Prostate gland (tissue), 2 donors: ENCODE measurements around the gene DOCK7.

ENCODE experiments used
- POLR2A ChIP-seq: fragments of 450-650 bp; IDR thresholded peaks from one replicate; pipeline ENCODE4 v1.6.1; 2016; ENCODE audit warnings: antibody characterized with exemption, mild to moderate bottlenecking
- TF ChIP-seq, protein P1 (sequence below), 4 experiments: fragments of 200-600 bp in 2 of 4; fragments of 450-650 bp in 2 of 4; sonication (generic) in 2 of 4; IDR thresholded peaks; 1 replicate in 3 of 4; 2 replicates in 1 of 4; pipeline ENCODE4 v1.5.1; 2016 to 2019; ENCODE audit warnings: antibody characterized with exemption in 4 of 4, mild to moderate bottlenecking in 2 of 4, moderate library complexity in 2 of 4

DNA sequence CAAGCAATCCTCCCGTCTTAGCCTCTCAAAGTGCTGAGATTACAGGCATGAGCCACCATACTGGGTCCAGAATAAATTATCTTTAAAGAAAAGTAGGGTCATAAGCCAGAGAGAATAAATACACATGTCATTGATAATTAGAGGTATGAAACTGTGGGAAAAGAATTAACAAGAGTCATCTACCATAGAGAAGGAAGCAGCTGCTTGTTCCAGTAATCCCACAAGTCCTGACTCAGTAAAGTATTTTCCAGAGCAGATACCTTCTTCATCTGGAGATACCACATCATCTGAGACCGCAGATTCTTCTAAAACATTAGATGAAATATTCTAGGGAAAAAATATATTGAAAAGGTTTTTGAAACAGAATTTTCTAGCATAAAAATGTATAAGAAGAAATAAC lies 195.7 kb downstream of the DOCK7 start:
- no peak for TF ChIP-seq POLR2A
- TF ChIP-seq, protein P1, sequence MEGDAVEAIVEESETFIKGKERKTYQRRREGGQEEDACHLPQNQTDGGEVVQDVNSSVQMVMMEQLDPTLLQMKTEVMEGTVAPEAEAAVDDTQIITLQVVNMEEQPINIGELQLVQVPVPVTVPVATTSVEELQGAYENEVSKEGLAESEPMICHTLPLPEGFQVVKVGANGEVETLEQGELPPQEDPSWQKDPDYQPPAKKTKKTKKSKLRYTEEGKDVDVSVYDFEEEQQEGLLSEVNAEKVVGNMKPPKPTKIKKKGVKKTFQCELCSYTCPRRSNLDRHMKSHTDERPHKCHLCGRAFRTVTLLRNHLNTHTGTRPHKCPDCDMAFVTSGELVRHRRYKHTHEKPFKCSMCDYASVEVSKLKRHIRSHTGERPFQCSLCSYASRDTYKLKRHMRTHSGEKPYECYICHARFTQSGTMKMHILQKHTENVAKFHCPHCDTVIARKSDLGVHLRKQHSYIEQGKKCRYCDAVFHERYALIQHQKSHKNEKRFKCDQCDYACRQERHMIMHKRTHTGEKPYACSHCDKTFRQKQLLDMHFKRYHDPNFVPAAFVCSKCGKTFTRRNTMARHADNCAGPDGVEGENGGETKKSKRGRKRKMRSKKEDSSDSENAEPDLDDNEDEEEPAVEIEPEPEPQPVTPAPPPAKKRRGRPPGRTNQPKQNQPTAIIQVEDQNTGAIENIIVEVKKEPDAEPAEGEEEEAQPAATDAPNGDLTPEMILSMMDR (IDR thresholded peaks at IDR 0.05) = no peak
